HepG2 (cell line): ENCODE results near the gene SNN. TPM values are rescaled to one million over a fixed set of nuclear protein-coding genes. Genes with fewer than 3 reads are reported as not detected.
A peak's percentile ranks its signal among the peaks of the same experiment; 100 is the strongest.

ENCODE experiments used
- ARID5B ChIP-seq: IDR thresholded peaks from 2 replicates; pipeline ENCODE4 v1.4.0; 2020; ENCODE audit warnings: mild to moderate bottlenecking, missing genetic modification reagents
- ASH2L ChIP-seq: fragments of 300-600, 200-600 bp; sonication (generic); IDR thresholded peaks from 2 replicates; pipeline ENCODE4 v1.7.0; 2017; ENCODE audit warnings: low read depth, mild to moderate bottlenecking, moderate library complexity, mixed read lengths, low read length; ENCODE audit not compliant: insufficient read length
- BORCS8-MEF2B ChIP-seq: sonication (generic); formaldehyde crosslinking; IDR thresholded peaks from 2 replicates; pipeline ENCODE4 v1.8.0; 2022; ENCODE audit warnings: mild to moderate bottlenecking, missing genetic modification reagents
- CCDC6 ChIP-seq: sonication (generic); formaldehyde crosslinking; IDR thresholded peaks from 2 replicates; pipeline ENCODE4 v1.8.1; 2022; ENCODE audit warnings: mild to moderate bottlenecking, missing genetic modification reagents, moderate library complexity
- EP300 ChIP-seq, 3 experiments: sonication (generic) in 1 of 3; formaldehyde crosslinking in 1 of 3; IDR thresholded peaks; 2 replicates each; pipeline versions ENCODE4 v1.5.1 to v1.6.1; 2011 to 2020; ENCODE audit warnings: low read depth in 2 of 3, low read length in 2 of 3, borderline replicate concordance in 1 of 3, improper control_type of control experiment in 1 of 3, mild to moderate bottlenecking in 1 of 3, missing genetic modification reagents in 1 of 3, moderate library complexity in 1 of 3
- HNRNPK ChIP-seq: fragments of 200-400 bp; formaldehyde crosslinking; IDR thresholded peaks from 2 replicates; pipeline ENCODE4 v1.6.1; 2018; ENCODE audit warnings: low read length, low read depth, moderate library complexity, mild to moderate bottlenecking; ENCODE audit not compliant: poor library complexity, severe bottlenecking
- NFKB2 ChIP-seq: sonication (generic); formaldehyde crosslinking; IDR thresholded peaks from 2 replicates; pipeline ENCODE4 v1.4.0; 2020; ENCODE audit warnings: missing genetic modification reagents, borderline replicate concordance
- NRL ChIP-seq: sonication (generic); formaldehyde crosslinking; IDR thresholded peaks from 2 replicates; pipeline ENCODE4 v1.5.0; 2020; ENCODE audit warnings: missing genetic modification reagents, mild to moderate bottlenecking, moderate library complexity, borderline replicate concordance
- PITX1 ChIP-seq: sonication (generic); formaldehyde crosslinking; IDR thresholded peaks from 2 replicates; pipeline ENCODE4 v1.5.1; 2020; ENCODE audit warnings: mild to moderate bottlenecking, missing genetic modification reagents
- SALL2 ChIP-seq: sonication (generic); formaldehyde crosslinking; IDR thresholded peaks from 2 replicates; pipeline ENCODE4 v1.8.1; 2023; ENCODE audit warnings: mild to moderate bottlenecking, missing genetic modification reagents, inconsistent platforms
- SOX6 ChIP-seq, 2 experiments: fragments of 450-650 bp in 1 of 2; sonication (generic) in 1 of 2; formaldehyde crosslinking in 1 of 2; IDR thresholded peaks; 2 replicates each; pipeline versions ENCODE4 v1.4.0 to v1.6.1; 2017 to 2020; ENCODE audit warnings: antibody characterized with exemption in 1 of 2, mild to moderate bottlenecking in 1 of 2, missing genetic modification reagents in 1 of 2
- ZBTB7B ChIP-seq: sonication (generic); formaldehyde crosslinking; IDR thresholded peaks from 2 replicates; pipeline ENCODE4 v1.4.0; 2020; ENCODE audit warnings: missing genetic modification reagents
- ZFYVE20 ChIP-seq: sonication (generic); formaldehyde crosslinking; IDR thresholded peaks from 2 replicates; pipeline ENCODE4 v1.8.0; 2023; ENCODE audit warnings: low read depth, mild to moderate bottlenecking, moderate library complexity, missing genetic modification reagents, borderline replicate concordance
- ZNF501 ChIP-seq: sonication (generic); formaldehyde crosslinking; IDR thresholded peaks from 2 replicates; pipeline ENCODE4 v1.5.1; 2020; ENCODE audit warnings: mild to moderate bottlenecking, moderate library complexity, missing genetic modification reagents
- ZNF556 ChIP-seq: sonication (generic); formaldehyde crosslinking; IDR thresholded peaks from 2 replicates; pipeline ENCODE4 v1.4.0; 2020; ENCODE audit warnings: mild to moderate bottlenecking, missing genetic modification reagents, borderline replicate concordance
- ZNF589 ChIP-seq: sonication (generic); formaldehyde crosslinking; conservative IDR thresholded peaks from 2 replicates; pipeline ENCODE4 v1.8.0; 2022; ENCODE audit warnings: mild to moderate bottlenecking, moderate library complexity, missing genetic modification reagents
- ZNF678 ChIP-seq: sonication (generic); formaldehyde crosslinking; IDR thresholded peaks from 2 replicates; pipeline ENCODE4 v1.4.0; 2020; ENCODE audit warnings: mild to moderate bottlenecking, missing genetic modification reagents
- ZNF710 ChIP-seq: sonication (generic); formaldehyde crosslinking; IDR thresholded peaks from 2 replicates; pipeline ENCODE4 v1.5.0; 2020; ENCODE audit warnings: mild to moderate bottlenecking, missing genetic modification reagents, borderline replicate concordance
- ZNF790 ChIP-seq: sonication (generic); formaldehyde crosslinking; IDR thresholded peaks from 2 replicates; pipeline ENCODE4 v1.8.0; 2022; ENCODE audit warnings: missing genetic modification reagents, mild to moderate bottlenecking, borderline replicate concordance
- ZSCAN31 ChIP-seq: sonication (generic); formaldehyde crosslinking; IDR thresholded peaks from 2 replicates; pipeline ENCODE4 v1.5.0; 2020; ENCODE audit warnings: low read depth, mild to moderate bottlenecking, missing genetic modification reagents
- polyA plus RNA-seq, 8 experiments: library from polyadenylated mRNA; depleted of rRNA in 3 of 8; stranded (reverse) in 7 of 8; unstranded in 1 of 8; fragments of >200 nt; fragmentation: Illumina TruSeq in 4 of 8; extraction: Trizol in 4 of 8; gene quantifications; 2 replicates each; pipeline versions ENCODE4 v1.2.1 to v1.2.3, GENCODE V29; 2011 to 2016; ENCODE audit warnings: low read depth in 4 of 8, missing spikeins in 1 of 8, mixed read lengths in 1 of 8; ENCODE audit not compliant: insufficient read depth in 1 of 8
- total RNA-seq, 5 experiments: library from RNA; depleted of rRNA; stranded (reverse); fragments of >200 nt; fragmentation: Illumina TruSeq; extraction: Trizol; gene quantifications; 2 replicates each; pipeline ENCODE4 v1.2.3, GENCODE V29; 2016; ENCODE audit warnings: low read depth in 1 of 5
- TF ChIP-seq, protein P1 (sequence below): sonication (generic); formaldehyde crosslinking; IDR thresholded peaks from 2 replicates; pipeline ENCODE4 v1.8.0; 2022; ENCODE audit warnings: mild to moderate bottlenecking, missing genetic modification reagents, moderate library complexity

The SNN gene
- total and polyA plus RNA-seq, 2 of the 13 experiments (the other 11 are each of a cell fraction or from before 2014, with no cell fraction given), result 5.2 to 8.4 TPM

DNA sequence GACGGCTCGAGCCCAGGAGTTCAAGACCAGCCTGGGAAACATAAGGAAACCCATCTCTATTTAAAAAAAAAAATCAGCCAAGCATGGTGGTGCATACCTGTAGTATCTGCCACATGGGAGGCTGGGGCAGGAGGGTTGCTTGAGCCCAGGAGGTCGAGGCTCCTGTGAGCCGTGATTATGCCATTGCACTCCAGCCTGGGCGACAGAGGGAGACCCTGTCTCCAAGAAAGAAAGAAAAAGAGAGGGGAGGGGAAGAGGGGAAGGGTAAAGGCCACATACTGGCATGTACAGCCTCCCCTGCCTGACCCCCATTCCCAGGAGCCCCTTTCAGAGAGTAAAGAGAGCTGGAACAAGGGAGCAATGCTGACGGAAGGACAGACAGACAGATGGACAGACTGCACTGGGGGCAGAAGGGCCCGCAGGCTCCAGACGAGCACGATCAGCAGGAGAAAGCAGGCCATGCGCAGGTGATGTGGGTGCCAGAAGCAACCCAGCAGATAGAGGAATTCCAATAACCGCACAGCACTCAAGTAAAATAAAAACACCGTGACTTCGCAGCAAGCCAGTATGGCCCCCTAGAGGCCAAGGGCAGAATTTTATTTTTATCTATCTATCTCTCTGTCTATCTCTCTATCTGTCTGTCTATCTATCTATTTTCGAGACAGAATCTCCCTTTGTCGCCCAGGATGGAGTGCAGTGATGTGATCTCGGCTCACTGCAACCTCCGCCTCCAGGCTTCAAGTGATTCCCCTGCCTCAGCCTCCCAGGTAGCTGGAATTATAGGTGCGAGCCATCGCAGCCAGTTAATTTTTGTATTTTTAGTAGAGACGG lies 27.1 kb upstream of the SNN start (continued):
- no peak for TF ChIP-seq ASH2L
- TF ChIP-seq NRL (CRISPR knock-in tag), result no peak
- no peak for TF ChIP-seq ZFYVE20 (CRISPR knock-in tag)
- TF ChIP-seq ZSCAN31 (CRISPR knock-in tag), result no peak
- no peak for TF ChIP-seq HNRNPK
- TF ChIP-seq NFKB2 (CRISPR knock-in tag), result peak; percentile 23; the same call in 1 of the 2 replicates
- no peak for TF ChIP-seq BORCS8-MEF2B (CRISPR knock-in tag)
- no peak for TF ChIP-seq ZNF678 (CRISPR knock-in tag)
- TF ChIP-seq EP300 (IDR thresholded peaks at IDR 0.05; ENCODE audit: low read depth in 2 of 2, low read length in 2 of 2), result no peak
- TF ChIP-seq EP300 (CRISPR knock-in tag; IDR thresholded peaks at IDR 0.05; ENCODE audit: borderline replicate concordance), result no peak; the same call in 1 of the 2 replicates
- no peak for TF ChIP-seq CCDC6 (CRISPR knock-in tag)
- TF ChIP-seq SALL2 (CRISPR knock-in tag), result no peak
- TF ChIP-seq ZNF710 (CRISPR knock-in tag), result peak; percentile 97
- no peak for TF ChIP-seq ZNF589 (CRISPR knock-in tag)
- 0 out of 2 replicates have a peak, but pooled peaks have one; percentile 17 for TF ChIP-seq ARID5B (CRISPR knock-in tag)
- no peak for TF ChIP-seq SOX6 (IDR thresholded peaks at IDR 0.05)
- TF ChIP-seq SOX6 (CRISPR knock-in tag; IDR thresholded peaks at IDR 0.05), result 0 out of 2 replicates have a peak, but pooled peaks have one; percentile 39
- TF ChIP-seq ZNF790 (CRISPR knock-in tag), result no peak
- TF ChIP-seq, protein P1, sequence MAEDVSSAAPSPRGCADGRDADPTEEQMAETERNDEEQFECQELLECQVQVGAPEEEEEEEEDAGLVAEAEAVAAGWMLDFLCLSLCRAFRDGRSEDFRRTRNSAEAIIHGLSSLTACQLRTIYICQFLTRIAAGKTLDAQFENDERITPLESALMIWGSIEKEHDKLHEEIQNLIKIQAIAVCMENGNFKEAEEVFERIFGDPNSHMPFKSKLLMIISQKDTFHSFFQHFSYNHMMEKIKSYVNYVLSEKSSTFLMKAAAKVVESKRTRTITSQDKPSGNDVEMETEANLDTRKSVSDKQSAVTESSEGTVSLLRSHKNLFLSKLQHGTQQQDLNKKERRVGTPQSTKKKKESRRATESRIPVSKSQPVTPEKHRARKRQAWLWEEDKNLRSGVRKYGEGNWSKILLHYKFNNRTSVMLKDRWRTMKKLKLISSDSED (CRISPR knock-in tag), result no peak
- no peak for TF ChIP-seq ZBTB7B (CRISPR knock-in tag)
- no peak for TF ChIP-seq PITX1 (CRISPR knock-in tag)
- TF ChIP-seq ZNF556 (CRISPR knock-in tag), result no peak
- peak; percentile 11; the same call in 1 of the 2 replicates for TF ChIP-seq ZNF501 (CRISPR knock-in tag)
